ENCODE results near the gene LTBP1.

DNA sequence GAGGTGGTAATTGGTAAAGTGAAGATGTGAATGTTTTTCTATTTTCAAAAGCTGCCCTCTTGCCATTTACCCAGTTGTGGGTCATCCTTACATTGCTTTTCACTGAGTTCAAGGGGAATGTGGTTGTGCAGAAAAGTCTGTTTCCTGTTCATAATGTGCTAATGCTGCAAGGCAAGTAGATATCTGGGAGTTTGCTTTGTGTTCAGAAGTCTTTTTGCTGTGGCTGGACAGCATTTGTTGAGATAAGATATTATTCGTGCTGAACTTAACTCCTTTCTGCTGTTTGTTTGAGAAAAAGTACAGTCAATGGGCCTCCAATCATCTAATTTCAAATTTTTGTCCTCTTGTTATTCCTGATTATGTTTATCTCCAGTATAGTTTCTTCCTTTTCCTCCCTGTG lies 263.2 kb downstream of the LTBP1 start:
- TF ChIP-seq, protein P1, sequence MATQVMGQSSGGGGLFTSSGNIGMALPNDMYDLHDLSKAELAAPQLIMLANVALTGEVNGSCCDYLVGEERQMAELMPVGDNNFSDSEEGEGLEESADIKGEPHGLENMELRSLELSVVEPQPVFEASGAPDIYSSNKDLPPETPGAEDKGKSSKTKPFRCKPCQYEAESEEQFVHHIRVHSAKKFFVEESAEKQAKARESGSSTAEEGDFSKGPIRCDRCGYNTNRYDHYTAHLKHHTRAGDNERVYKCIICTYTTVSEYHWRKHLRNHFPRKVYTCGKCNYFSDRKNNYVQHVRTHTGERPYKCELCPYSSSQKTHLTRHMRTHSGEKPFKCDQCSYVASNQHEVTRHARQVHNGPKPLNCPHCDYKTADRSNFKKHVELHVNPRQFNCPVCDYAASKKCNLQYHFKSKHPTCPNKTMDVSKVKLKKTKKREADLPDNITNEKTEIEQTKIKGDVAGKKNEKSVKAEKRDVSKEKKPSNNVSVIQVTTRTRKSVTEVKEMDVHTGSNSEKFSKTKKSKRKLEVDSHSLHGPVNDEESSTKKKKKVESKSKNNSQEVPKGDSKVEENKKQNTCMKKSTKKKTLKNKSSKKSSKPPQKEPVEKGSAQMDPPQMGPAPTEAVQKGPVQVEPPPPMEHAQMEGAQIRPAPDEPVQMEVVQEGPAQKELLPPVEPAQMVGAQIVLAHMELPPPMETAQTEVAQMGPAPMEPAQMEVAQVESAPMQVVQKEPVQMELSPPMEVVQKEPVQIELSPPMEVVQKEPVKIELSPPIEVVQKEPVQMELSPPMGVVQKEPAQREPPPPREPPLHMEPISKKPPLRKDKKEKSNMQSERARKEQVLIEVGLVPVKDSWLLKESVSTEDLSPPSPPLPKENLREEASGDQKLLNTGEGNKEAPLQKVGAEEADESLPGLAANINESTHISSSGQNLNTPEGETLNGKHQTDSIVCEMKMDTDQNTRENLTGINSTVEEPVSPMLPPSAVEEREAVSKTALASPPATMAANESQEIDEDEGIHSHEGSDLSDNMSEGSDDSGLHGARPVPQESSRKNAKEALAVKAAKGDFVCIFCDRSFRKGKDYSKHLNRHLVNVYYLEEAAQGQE (IDR thresholded peaks at IDR 0.05; ENCODE audit: insufficient replicate concordance, low read depth): no peak
- TF ChIP-seq, protein P2, sequence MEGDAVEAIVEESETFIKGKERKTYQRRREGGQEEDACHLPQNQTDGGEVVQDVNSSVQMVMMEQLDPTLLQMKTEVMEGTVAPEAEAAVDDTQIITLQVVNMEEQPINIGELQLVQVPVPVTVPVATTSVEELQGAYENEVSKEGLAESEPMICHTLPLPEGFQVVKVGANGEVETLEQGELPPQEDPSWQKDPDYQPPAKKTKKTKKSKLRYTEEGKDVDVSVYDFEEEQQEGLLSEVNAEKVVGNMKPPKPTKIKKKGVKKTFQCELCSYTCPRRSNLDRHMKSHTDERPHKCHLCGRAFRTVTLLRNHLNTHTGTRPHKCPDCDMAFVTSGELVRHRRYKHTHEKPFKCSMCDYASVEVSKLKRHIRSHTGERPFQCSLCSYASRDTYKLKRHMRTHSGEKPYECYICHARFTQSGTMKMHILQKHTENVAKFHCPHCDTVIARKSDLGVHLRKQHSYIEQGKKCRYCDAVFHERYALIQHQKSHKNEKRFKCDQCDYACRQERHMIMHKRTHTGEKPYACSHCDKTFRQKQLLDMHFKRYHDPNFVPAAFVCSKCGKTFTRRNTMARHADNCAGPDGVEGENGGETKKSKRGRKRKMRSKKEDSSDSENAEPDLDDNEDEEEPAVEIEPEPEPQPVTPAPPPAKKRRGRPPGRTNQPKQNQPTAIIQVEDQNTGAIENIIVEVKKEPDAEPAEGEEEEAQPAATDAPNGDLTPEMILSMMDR (IDR thresholded peaks at IDR 0.05; ENCODE audit: insufficient read depth, low read length): no peak

Data from HL-60 (cell line).